ENCODE data around the gene PRORP. TPM values are rescaled to one million over a fixed set of nuclear protein-coding genes. Genes with fewer than 3 reads are reported as not detected.

The PRORP gene
- total RNA-seq, 2 experiments from 2014 or later, result 32.5 to 35.4 TPM

DNA sequence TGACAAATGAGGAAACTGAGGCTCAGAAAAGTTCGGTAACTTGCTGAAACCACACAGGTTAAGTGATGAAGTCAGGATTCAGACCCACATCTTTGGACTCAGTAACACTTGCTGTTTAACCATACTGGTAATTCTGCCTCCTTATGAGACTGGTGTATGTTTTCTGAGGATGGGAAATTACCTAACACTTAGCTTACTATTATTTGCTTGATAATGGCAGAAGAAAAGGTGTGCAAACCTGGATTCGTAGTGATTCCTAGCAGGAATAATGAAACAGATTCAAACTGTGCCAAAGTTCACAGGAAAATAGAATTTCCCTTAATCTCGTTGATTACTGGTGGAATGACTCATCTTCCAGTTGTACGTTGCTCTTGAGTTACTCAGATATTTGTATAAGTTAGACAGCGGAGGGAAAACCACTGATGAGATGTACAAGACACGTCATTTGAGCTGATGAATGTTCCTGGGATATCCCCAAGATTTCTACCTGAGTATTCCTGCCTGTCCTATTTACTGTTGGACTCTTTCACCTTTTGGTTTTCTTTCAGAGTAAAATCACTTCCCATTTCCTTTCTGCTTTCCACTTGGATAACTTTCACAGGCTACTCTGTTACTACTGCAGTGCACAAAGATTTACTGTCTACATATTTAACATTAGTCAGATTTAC, 37.5 kb downstream of the PRORP start:
- Mint-ChIP-seq H3K27me3 (ENCODE audit: low read depth) (no peaks in the 10 kb centered on the region), H3K4me1 (ENCODE audit: low read depth) (peaks cover 27% of the 10 kb centered on the region), H3K9me3 (ENCODE audit: insufficient read depth) (no peaks in the 10 kb centered on the region), H3K27ac (no peak overlapping the region), H3K36me3 (ENCODE audit: low read depth) (peaks cover 20% of the 10 kb centered on the region), H3K4me3 (no peak overlapping the region)
- CTCF ChIA-PET, result interaction anchor here (0.9 kb wide), 1 partner anchor 208 kb away, joined by 4 read pairs; no protein-coding TSS in a partner anchor
- POLR2A ChIA-PET, result interaction anchor here (0.8 kb wide), 1 partner anchor 126 kb away, joined by 3 read pairs; no protein-coding TSS in a partner anchor
- no peak for ATAC-seq
- DNase-seq, result no peak

- Mint-ChIP-seq H3K4me1 (ENCODE audit: low read depth) (peaks cover 21% of the 10 kb centered on the region), H3K36me3 (ENCODE audit: low read depth) (peaks cover 20% of the 10 kb centered on the region), H3K4me3 (no peak overlapping the region), H3K9me3 (ENCODE audit: insufficient read depth) (no peaks in the 10 kb centered on the region), H3K27ac (no peak overlapping the region), H3K27me3 (ENCODE audit: low read depth) (no peaks in the 10 kb centered on the region)
- peak; percentile 44 for ATAC-seq
- DNase-seq, result no peak
- ChIA-PET POLR2A (no interaction called here), CTCF (interaction anchor here (1.2 to 1.4 kb wide), 2 partner anchors 20 to 172 kb away, joined by 3 to 7 read pairs; no protein-coding TSS in a partner anchor)
These were observed 38.9 kb downstream of the PRORP start for GRCh38 chr14:35161231-35161630.

- peaks cover 17% of the 10 kb centered on the region for H3K4me1 Mint-ChIP-seq (ENCODE audit: low read depth)
- H3K36me3 Mint-ChIP-seq (ENCODE audit: low read depth), result peaks cover 30% of the 10 kb centered on the region
- ChIA-PET POLR2A (no interaction called here), CTCF (no interaction called here)
- no peaks in the 10 kb centered on the region for H3K9me3 Mint-ChIP-seq (ENCODE audit: insufficient read depth)
- no peaks in the 10 kb centered on the region for H3K27me3 Mint-ChIP-seq (ENCODE audit: low read depth)
- DNase-seq (no peak), ATAC-seq (no peak)
- H3K27ac Mint-ChIP-seq, result no peak overlapping the region
- H3K4me3 Mint-ChIP-seq, result no peak overlapping the region
These were observed 41.0 kb downstream of the PRORP start for GRCh38 chr14:35163384-35163783.

- H3K27me3 Mint-ChIP-seq (ENCODE audit: low read depth), result no peaks in the 10 kb centered on the region
- H3K9me3 Mint-ChIP-seq (ENCODE audit: insufficient read depth), result no peaks in the 10 kb centered on the region
- peaks cover 17% of the 10 kb centered on the region for H3K4me1 Mint-ChIP-seq (ENCODE audit: low read depth)
- ATAC-seq, result no peak
- H3K27ac Mint-ChIP-seq, result no peak overlapping the region
- H3K4me3 Mint-ChIP-seq, result no peak overlapping the region
- DNase-seq, result no peak
- CTCF ChIA-PET, result no interaction called here
- POLR2A ChIA-PET, result no interaction called here
- peaks cover 30% of the 10 kb centered on the region for H3K36me3 Mint-ChIP-seq (ENCODE audit: low read depth)
These were observed 42.5 kb downstream of the PRORP start for GRCh38 chr14:35164849-35165248.

DNA sequence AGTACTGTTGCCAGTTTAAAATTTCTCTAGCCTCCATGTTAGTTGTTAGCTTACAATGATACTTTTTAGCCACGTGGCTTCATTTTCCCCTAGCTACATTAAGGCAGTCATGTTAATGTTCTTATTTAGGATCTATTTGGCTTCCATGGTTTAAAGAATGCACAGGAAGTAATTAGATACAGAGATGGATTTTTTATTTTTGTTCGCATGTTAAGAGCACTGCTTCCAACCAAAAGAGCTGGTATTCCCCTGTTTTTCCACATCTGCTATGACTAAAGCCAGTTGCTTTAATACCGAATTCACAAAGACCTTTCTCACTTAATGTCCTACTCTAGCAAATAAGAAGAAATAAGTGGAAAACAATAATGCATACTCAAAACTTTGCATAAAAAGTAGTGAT, 45.1 kb downstream of the PRORP start:
- Mint-ChIP-seq H3K36me3 (ENCODE audit: low read depth) (peaks cover 34% of the 10 kb centered on the region), H3K9me3 (ENCODE audit: insufficient read depth) (no peaks in the 10 kb centered on the region), H3K4me1 (ENCODE audit: low read depth) (no peaks in the 10 kb centered on the region), H3K27me3 (ENCODE audit: low read depth) (no peaks in the 10 kb centered on the region), H3K27ac (no peak overlapping the region), H3K4me3 (no peak overlapping the region)
- ATAC-seq (no peak), DNase-seq (no peak)
- ChIA-PET CTCF (interaction anchor here (1.3 kb wide), 1 partner anchor 255 kb away, joined by 3 read pairs; no protein-coding TSS in a partner anchor), POLR2A (interaction anchor here (0.6 kb wide), 1 partner anchor 661 kb away, joined by 4 read pairs; no protein-coding TSS in a partner anchor)

Other genes starting within 250 kb of the PRORP start
- gene BAZ1A, start 247.2 kb upstream of the PRORP start, total RNA-seq, result 10 to 100 TPM; 52.7 to 54.2 TPM
- 10 to 100 TPM; 58.6 to 61.6 TPM for gene SRP54, start 139.6 kb upstream of the PRORP start, total RNA-seq
- 10 to 100 TPM; 40.5 to 41.5 TPM for gene FAM177A1, start 76.3 kb upstream of the PRORP start, total RNA-seq
- gene PPP2R3C, start 562 bp upstream of the PRORP start, total RNA-seq, result 10 to 100 TPM; 33.3 to 38.6 TPM
- gene PSMA6, start 169.8 kb downstream of the PRORP start, total RNA-seq, result 100 to 1,000 TPM; 266 to 269 TPM